GM12873 (cell line): ENCODE data around the gene CENPT.

Experiments
- TF ChIP-seq, protein P1 (sequence below): IDR thresholded peaks from 2 replicates; pipeline ENCODE4 v1.5.1; 2012; ENCODE audit warnings: low read depth, mild to moderate bottlenecking, moderate library complexity, low read length, control low read depth; ENCODE audit not compliant: insufficient read depth; ENCODE audit errors: missing control alignments

The CENPT gene

DNA sequence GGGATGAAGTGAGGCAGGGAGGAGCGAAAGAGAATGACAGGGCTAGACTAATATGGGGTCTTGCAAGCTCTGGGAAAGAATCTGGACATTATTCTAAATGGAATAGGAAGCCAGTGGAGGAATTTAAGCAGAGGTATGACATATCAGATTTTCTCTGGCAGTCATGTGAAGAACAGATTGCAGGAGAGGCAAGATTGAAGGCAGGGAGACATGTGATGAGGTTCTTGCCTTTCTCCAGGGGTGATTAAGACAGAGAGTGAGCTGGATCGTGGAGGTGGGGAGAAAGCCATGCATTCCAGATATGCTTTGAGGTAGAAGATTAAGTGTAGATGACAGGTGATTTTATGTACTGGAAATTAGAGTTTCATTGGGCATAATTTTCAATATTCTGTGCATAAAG is 9.7 kb downstream of the CENPT start:
- TF ChIP-seq, protein P1, sequence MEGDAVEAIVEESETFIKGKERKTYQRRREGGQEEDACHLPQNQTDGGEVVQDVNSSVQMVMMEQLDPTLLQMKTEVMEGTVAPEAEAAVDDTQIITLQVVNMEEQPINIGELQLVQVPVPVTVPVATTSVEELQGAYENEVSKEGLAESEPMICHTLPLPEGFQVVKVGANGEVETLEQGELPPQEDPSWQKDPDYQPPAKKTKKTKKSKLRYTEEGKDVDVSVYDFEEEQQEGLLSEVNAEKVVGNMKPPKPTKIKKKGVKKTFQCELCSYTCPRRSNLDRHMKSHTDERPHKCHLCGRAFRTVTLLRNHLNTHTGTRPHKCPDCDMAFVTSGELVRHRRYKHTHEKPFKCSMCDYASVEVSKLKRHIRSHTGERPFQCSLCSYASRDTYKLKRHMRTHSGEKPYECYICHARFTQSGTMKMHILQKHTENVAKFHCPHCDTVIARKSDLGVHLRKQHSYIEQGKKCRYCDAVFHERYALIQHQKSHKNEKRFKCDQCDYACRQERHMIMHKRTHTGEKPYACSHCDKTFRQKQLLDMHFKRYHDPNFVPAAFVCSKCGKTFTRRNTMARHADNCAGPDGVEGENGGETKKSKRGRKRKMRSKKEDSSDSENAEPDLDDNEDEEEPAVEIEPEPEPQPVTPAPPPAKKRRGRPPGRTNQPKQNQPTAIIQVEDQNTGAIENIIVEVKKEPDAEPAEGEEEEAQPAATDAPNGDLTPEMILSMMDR = no peak

DNA sequence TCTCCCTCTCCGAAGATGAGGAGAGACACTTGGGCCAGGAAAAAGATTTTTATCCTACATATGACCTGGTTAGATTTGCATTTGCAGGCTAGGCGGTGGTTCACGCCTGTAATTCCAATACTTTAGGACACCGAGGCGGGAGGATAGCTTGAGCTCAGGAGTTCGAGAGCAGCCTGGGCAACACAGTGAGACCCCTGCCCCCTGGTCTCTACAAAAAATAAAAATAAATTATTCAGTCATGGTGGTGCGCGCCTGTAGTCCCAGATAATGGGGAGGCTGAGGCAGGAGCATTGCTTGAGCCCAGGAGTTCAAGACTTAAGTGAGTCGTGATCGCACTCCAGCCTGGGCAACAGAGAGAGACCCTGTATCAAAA is 13.3 kb downstream of the CENPT start:
- TF ChIP-seq, protein P1 = no peak

- TF ChIP-seq, protein P1 = no peak
Measured at GRCh38 chr16:67833415-67834241, 13.9 kb downstream of the CENPT start.

- TF ChIP-seq, protein P1 = no peak
Measured at GRCh38 chr16:67833030-67833414, 14.5 kb downstream of the CENPT start.

DNA sequence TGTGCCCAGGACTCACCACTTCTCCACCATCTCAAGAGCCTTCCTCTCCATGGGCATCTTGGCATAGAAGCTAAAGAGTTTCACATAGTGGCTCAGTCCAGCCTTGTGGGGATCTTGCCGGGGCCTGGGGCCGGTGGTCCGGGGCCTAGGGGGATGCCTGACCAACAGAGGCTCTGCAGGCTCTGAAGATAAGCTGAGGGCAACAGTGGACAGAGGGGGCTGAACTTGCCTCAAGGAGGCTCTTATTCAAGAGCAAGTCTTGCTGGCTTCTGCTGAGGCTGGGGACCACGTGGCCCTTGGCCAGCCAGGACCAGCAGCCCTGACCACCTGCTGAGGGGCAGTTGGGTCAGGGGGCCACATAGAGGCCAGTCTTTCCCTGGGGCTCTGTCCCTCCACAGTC is 18.8 kb downstream of the CENPT start:
- TF ChIP-seq, protein P1 = no peak

DNA sequence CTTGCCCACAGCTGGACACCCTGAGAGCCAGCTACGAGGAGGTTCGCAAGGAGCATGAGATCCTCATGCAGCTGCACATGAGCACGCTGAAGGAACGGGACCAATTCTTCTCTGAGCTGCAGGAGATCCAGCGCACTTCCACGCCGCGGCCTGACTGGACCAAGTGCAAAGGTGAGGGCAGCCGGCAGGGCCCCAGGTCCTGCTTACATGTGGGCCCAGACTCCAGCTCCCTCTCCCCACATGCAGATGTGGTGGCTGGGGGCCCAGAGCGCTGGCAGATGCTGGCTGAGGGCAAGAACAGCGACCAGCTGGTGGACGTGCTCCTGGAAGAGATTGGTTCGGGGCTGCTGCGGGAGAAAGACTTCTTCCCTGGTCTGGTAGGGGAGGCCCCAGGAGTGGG is 21.6 kb downstream of the CENPT start:
- TF ChIP-seq, protein P1 = no peak

DNA sequence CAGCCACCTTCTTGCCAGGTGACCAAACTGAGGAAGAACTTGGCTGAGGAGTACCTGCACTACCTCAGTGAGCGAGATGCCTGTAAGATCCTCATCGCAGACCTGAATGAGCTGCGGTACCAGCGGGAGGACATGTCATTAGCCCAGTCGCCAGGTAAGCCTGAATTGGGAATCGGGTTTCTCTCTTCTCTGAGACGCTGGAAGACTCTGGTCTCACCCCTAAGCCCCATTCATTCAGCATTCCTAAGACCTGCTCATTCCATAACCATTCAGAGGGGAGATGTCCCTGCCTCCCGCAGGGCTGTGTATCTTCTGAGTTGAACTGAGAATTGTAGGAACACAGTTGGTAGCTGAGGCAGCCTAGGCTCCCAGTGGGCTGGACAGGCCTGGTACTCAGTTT is 22.4 kb downstream of the CENPT start:
- TF ChIP-seq, protein P1 = no peak
